WI38 (cell line): Measurements from ENCODE around the gene LPAR2.

ENCODE experiments used
- H3K4me3 ChIP-seq: 2 replicates; pipeline ENCODE4 v1.5.1; 2011; ENCODE audit warnings: low read depth, mild to moderate bottlenecking, control low read depth, low read length
- CTCF ChIP-seq: IDR thresholded peaks from 2 replicates; pipeline ENCODE4 v1.5.1; 2012; ENCODE audit warnings: low read depth, mild to moderate bottlenecking, control low read depth, low read length

Gene LPAR2

GRCh38 chr19:19636573-19637185, 8.7 kb upstream of the LPAR2 start:
- H3K4me3 ChIP-seq, result no peak overlapping the region

GRCh38 chr19:19635313-19635702, 7.3 kb upstream of the LPAR2 start:
- TF ChIP-seq CTCF, result no peak
- H3K4me3 ChIP-seq, result no peak overlapping the region

More at GRCh38 chr19:19636573-19637185, 8.7 kb upstream of the LPAR2 start:
- TF ChIP-seq CTCF, result no peak

GRCh38 chr19:19634516-19635312, 6.7 kb upstream of the LPAR2 start:
- no peak overlapping the region for H3K4me3 ChIP-seq
- TF ChIP-seq CTCF, result no peak

GRCh38 chr19:19633711-19634515, 5.9 kb upstream of the LPAR2 start:
- TF ChIP-seq CTCF, result no peak
- no peak overlapping the region for H3K4me3 ChIP-seq

- TF ChIP-seq CTCF, result no peak
- no peak overlapping the region for H3K4me3 ChIP-seq
These were observed 4.6 kb upstream of the LPAR2 start for GRCh38 chr19:19632661-19633060.

GRCh38 chr19:19631346-19631745, 3.3 kb upstream of the LPAR2 start:
- TF ChIP-seq CTCF, result no peak
- no peak overlapping the region for H3K4me3 ChIP-seq
